OCI-LY3 (cell line): ENCODE measurements around the gene AXIN1.

Experiments
- CTCF ChIP-seq: fragments of 200-600, 300-600 bp; sonication (generic); IDR thresholded peaks from 2 replicates; pipeline ENCODE4 v1.5.1; 2014; ENCODE audit warnings: antibody characterized with exemption, low read length, low read depth
- EZH2phosphoT487 ChIP-seq: fragments of 200-600 bp; shearing (Covaris generic); IDR thresholded peaks from 2 replicates; pipeline ENCODE4 v1.6.1; 2018; ENCODE audit warnings: antibody characterized with exemption, mixed run types, low read depth

- TF ChIP-seq CTCF (no peak), EZH2phosphoT487 (no peak)
These were observed 12.8 kb downstream of the AXIN1 start for GRCh38 chr16:339680-340079.
